ENCODE results near the gene FPR3. TPM values are rescaled to one million over a fixed set of nuclear protein-coding genes. Genes with fewer than 3 reads are reported as not detected.

Gene FPR3
- total RNA-seq, 1 donor from 2014 or later: not detected

DNA sequence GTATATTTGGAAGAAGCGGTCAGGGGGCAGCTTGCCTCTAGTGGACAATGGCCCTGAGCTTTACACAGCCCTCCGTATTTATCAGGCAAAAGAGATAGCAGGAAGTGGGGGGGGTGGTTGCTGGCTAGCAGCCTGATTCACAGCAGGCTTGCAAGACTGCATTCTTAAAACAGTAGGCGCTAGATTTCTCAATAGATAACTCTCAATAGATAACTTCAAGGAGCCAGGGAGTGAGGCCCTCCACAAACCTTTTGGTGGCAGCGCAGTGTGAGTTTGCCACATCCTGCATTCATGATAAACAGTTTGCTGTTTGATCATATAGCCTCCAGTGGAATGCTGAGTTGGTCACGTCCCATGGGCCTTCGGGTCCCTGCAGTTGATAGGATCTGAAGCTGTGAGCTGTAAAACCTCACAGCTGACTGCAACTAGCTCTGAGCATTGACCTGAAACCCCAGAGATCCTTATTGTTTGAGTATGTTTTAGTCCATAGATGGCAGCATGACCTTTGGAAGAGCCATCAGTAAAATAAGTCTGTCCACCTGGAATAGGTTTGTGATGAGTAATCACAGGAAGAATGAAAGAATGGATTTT is 12.2 kb downstream of the FPR3 start:
- TF ChIP-seq, protein P1, sequence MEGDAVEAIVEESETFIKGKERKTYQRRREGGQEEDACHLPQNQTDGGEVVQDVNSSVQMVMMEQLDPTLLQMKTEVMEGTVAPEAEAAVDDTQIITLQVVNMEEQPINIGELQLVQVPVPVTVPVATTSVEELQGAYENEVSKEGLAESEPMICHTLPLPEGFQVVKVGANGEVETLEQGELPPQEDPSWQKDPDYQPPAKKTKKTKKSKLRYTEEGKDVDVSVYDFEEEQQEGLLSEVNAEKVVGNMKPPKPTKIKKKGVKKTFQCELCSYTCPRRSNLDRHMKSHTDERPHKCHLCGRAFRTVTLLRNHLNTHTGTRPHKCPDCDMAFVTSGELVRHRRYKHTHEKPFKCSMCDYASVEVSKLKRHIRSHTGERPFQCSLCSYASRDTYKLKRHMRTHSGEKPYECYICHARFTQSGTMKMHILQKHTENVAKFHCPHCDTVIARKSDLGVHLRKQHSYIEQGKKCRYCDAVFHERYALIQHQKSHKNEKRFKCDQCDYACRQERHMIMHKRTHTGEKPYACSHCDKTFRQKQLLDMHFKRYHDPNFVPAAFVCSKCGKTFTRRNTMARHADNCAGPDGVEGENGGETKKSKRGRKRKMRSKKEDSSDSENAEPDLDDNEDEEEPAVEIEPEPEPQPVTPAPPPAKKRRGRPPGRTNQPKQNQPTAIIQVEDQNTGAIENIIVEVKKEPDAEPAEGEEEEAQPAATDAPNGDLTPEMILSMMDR (conservative IDR thresholded peaks at IDR 0.05; ENCODE audit: low read depth, low read length): no peak
- no peak overlapping the region for H3K4me3 ChIP-seq (ENCODE audit: low read depth, low read length)
- no peak for DNase-seq (ENCODE audit: low read depth)

DNA sequence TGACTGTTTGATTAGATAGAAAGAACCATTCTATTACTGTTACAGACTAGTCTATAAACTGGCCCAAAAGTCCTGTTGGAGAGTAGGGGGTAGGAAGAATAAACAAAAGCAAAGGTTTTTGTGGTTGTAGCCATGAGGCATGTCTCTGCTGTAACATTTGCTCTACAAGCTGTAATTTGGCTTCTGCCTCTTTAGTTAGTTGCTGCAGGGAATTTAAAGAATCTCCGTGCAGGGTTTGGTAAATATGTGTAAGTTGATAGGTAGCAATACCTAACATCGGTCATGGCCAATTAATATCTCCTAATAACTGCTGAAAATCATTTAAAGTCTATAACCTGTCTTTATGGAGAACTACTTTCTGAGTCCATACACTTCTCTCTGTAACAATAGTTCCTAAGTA is 13.0 kb downstream of the FPR3 start:
- DNase-seq (ENCODE audit: low read depth): no peak

DNA sequence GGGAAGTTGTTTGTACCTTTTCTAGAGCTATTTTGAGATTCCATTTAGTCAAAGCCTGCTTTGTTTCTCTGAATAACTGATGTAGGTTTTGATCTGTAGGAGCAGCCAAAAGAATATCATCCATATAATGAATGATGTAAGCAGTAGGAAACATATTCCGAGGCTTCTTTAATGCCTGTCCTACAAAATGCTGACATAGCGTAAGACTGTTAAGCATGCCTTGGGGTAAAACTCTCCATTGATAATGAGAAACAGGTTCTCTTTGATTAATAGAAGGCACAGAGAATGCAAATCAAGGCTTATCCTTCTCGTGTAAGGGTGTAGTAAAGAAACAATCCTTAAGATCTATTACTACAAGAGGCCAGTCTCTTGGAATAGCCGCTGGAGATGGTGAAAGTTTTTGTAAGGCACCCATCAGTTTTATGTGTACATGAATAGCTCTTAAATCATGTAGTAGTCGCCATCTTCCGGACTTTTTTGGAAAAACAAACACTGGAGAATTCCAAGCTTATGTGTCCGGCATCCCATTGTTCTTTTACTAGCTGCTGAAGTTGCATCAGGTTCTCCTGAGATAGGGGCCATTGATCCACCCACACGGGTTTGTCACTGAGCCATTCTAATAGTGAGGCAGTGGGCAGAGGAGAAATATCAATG is 13.5 kb downstream of the FPR3 start:
- DNase-seq (ENCODE audit: low read depth): no peak
- no peak overlapping the region for H3K4me3 ChIP-seq (ENCODE audit: low read depth, low read length)
- TF ChIP-seq, protein P1 (conservative IDR thresholded peaks at IDR 0.05; ENCODE audit: low read depth, low read length): no peak

More for the DNA sequence above, 13.0 kb downstream of the FPR3 start:
- no peak overlapping the region for H3K4me3 ChIP-seq (ENCODE audit: low read depth, low read length)
- TF ChIP-seq, protein P1 (conservative IDR thresholded peaks at IDR 0.05; ENCODE audit: low read depth, low read length): no peak

DNA sequence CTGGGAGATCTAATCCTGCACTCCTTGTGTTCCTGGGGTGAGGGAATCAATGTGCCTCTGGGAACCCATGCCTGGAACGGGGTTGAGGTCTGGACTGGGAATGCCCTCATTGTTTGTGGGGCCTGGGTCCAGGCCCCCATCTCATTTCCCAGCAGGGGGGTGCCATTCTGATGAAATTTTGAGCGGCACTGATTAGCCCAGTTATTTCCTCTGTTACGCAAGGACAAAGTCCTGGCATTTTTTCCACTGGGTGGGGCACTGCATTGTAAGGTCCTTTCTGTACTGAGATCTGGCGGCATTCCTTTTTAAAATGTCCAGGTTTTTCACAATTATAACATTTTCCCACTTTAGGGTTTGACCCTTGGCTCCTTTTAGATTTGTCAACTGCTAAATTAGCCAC is 14.8 kb downstream of the FPR3 start:
- no peak for DNase-seq (ENCODE audit: low read depth)
- H3K4me3 ChIP-seq (ENCODE audit: low read depth, low read length): no peak overlapping the region
- TF ChIP-seq, protein P1 (conservative IDR thresholded peaks at IDR 0.05; ENCODE audit: low read depth, low read length): no peak

DNA sequence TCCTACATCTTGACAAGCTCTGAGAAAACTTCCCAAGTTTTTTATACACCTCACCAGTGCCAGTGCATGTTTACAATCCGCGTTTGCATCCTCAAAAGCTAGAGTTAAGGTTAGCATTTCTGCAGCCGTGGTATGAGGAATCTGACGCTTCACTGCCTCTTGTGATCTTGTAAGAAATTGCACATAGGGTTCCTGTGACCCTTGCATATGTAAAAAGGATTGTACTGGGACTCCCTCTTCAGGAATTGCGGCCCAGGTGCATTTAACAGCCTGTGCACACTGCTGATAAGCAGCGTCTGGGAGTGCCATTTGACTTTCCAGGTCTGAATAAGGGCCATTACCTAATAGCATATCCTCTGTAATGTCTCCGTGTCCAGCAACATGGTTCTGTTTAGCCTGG is 15.3 kb downstream of the FPR3 start:
- no peak for DNase-seq (ENCODE audit: low read depth)
- H3K4me3 ChIP-seq (ENCODE audit: low read depth, low read length): no peak overlapping the region
- TF ChIP-seq, protein P1 (conservative IDR thresholded peaks at IDR 0.05; ENCODE audit: low read depth, low read length): no peak

DNA sequence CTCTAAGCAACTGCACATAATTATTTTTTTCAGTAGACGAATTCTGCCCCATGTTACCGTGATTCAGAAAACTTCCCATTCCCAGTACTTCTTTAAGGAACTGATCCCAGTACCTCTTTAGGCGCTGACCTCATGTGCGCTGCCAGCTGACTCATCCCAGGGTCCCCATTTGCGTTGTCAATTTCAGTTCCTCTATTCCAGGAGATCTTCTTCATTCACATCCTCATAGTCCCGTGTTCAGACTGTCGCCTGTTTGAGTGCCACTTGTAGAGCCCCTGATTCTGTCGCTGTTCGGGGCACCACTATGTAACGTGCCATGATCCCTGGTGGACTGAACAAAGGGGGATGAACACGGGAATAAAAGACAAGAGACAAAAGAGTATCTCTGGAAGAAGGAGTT is 16.4 kb downstream of the FPR3 start:
- no peak overlapping the region for H3K4me3 ChIP-seq (ENCODE audit: low read depth, low read length)
- TF ChIP-seq, protein P1 (conservative IDR thresholded peaks at IDR 0.05; ENCODE audit: low read depth, low read length): no peak
- DNase-seq (ENCODE audit: low read depth): no peak

DNA sequence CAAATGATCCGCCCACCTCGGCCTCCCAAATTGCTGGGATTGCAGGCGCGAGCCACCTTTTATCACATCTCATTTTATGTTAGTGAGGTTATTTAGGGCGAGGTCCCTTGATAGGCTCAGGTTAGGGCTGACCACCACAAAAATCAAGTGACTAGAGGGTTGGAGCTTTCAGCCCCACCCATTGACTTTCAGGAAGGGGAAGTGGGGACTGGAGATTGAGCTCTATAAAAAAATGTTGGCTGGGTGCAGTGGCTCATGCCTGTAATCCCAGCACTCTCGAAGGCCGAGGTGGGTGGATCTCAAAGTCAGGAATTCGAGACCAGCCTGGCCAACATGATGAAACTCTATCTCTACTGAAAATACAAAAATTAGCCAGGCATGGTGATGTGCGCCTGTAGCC is 20.1 kb downstream of the FPR3 start:
- TF ChIP-seq, protein P1 (conservative IDR thresholded peaks at IDR 0.05; ENCODE audit: low read depth, low read length): no peak
- H3K4me3 ChIP-seq (ENCODE audit: low read depth, low read length): no peak overlapping the region
- DNase-seq (ENCODE audit: low read depth): no peak
